ENCODE data around the gene CASK.
"Not testable (repeated sequence)": the region's sequence is repeated elsewhere in the genome, so short reads cannot be mapped to it uniquely, and the experiment has no call there.

DNA sequence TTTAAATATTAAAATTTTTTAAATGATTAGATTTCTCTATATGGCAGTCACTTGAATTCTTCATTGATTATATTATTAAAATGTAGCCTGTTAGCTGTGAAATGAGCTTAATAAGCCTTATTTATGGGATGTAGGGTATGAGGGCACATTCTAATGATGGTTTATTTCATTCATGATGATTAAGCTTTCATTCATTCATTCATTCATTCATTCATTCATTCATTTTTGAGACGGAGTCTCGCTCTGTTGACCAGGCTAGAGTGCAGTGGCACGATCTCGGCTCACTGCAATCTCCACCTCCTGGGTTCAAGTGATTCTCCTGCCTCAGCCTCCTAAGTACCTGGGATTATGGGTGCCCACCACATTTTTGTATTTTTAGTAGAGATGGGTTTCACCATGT is 317.3 kb downstream of the CASK start:
- not testable (repeated sequence) for TF ChIP-seq CTCF, POLR2A (IDR thresholded peaks at IDR 0.05)

Measured in thyroid gland (tissue), 4 donors.